CD4-positive, alpha-beta T cell treated with Interleukin-1 beta for 1 hour (primary cell): ENCODE results near the gene LRRC75B.
A peak's percentile ranks its signal among the peaks of the same experiment; 100 is the strongest.
"Not testable (repeated sequence)": the region's sequence is repeated elsewhere in the genome, so short reads cannot be mapped to it uniquely, and the experiment has no call there.

Experiments
- DNase-seq, 2 donors: peaks; one replicate each; pipeline ENCODE4 v3.0.0-alpha.2; 2020 to 2022

The LRRC75B gene

GRCh38 chr22:24592851-24593558 lies at the start of gene LRRC75B:
Gene LRRC75B (minus strand): TSS chr22:24593073. CDS start chr22:24593039, 34 bp downstream.
- DNase-seq: peak; percentile 13 to 43

- DNase-seq: not testable (repeated sequence)
These were observed 49.4 kb upstream of the LRRC75B start for GRCh38 chr22:24642307-24642706.

- not testable (repeated sequence) for DNase-seq
These were observed 43.6 kb upstream of the LRRC75B start for GRCh38 chr22:24636513-24636912.

- peak; percentile 4 to 21 for DNase-seq
These were observed 42.0 kb upstream of the LRRC75B start for GRCh38 chr22:24634776-24635389.

- DNase-seq: not testable (repeated sequence)
These were observed 40.6 kb upstream of the LRRC75B start for GRCh38 chr22:24633231-24634023.

GRCh38 chr22:24632642-24633041 lies 39.8 kb upstream of the LRRC75B start:
- not testable (repeated sequence) for DNase-seq

- not testable (repeated sequence) for DNase-seq
These were observed 38.7 kb upstream of the LRRC75B start for GRCh38 chr22:24631430-24632122.

GRCh38 chr22:24630812-24631427 lies 38.0 kb upstream of the LRRC75B start:
- DNase-seq: not testable (repeated sequence)

GRCh38 chr22:24629069-24629468 lies 36.2 kb upstream of the LRRC75B start:
- peak in 1 of 2 donors; percentile 23 for DNase-seq

- DNase-seq: not testable (repeated sequence)
These were observed 35.0 kb upstream of the LRRC75B start for GRCh38 chr22:24627911-24628310.

- DNase-seq: not testable (repeated sequence)
These were observed 29.7 kb upstream of the LRRC75B start for GRCh38 chr22:24622596-24622995.

GRCh38 chr22:24621244-24621643 lies 28.4 kb upstream of the LRRC75B start:
- DNase-seq: not testable (repeated sequence)

GRCh38 chr22:24614794-24615193 lies 21.9 kb upstream of the LRRC75B start:
- not testable (repeated sequence) for DNase-seq

- DNase-seq: not testable (repeated sequence)
These were observed 17.0 kb upstream of the LRRC75B start for GRCh38 chr22:24609888-24610287.

- DNase-seq: not testable (repeated sequence)
These were observed 15.5 kb upstream of the LRRC75B start for GRCh38 chr22:24608327-24608726.

- DNase-seq: peak; percentile 64 to 79
These were observed 14.6 kb upstream of the LRRC75B start for GRCh38 chr22:24607429-24607983.

- not testable (repeated sequence) for DNase-seq
These were observed 13.5 kb upstream of the LRRC75B start for GRCh38 chr22:24606340-24606739.

GRCh38 chr22:24603770-24604629 lies 11.1 kb upstream of the LRRC75B start:
- peak in 1 of 2 donors; percentile 12 for DNase-seq

- DNase-seq: not testable (repeated sequence)
These were observed 10.2 kb upstream of the LRRC75B start, which contains the start of gene GGT1 for GRCh38 chr22:24602847-24603769. Gene GGT1 (plus strand): TSS chr22:24603193. CDS start chr22:24611082, 7,889 bp downstream.
